Measurements from ENCODE around the gene ZNF503. TPM values are rescaled to one million over a fixed set of nuclear protein-coding genes. Genes with fewer than 3 reads are reported as not detected.

Gene ZNF503
- polyA plus RNA-seq, 6 donors from 2014 or later, result not detected

DNA sequence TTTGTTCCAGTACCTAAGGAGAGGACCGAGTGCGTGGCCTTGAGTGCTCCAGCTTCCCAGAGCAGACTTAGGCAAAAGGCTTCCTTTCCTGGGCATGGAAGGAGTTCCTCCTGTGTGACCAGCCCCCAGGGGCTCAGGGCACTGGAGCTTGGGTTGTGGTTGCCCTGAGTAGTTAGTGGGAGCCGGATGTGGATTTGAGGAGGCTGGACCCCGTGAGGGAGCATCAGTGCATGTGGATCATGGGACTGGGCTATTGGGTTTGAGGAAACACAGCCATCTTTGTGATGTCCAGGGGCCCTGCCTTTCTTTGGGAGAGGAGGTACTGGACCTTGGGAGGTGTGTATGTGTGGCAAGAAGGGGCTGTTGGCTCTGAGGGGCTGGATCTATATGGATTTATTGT is 38.2 kb upstream of the ZNF503 start:
- DNase-seq (no peak), ATAC-seq (ENCODE audit: low read depth in 2 of 2) (no peak)
- H3K4me3 Mint-ChIP-seq, result no peak overlapping the region
- H3K27ac Mint-ChIP-seq, result no peak overlapping the region
- peaks cover 9 to 24% (median 20%) of the 10 kb centered on the region in 7 donors for H3K9me3 Mint-ChIP-seq
- peaks cover 27 to 46% (median 27%) of the 10 kb centered on the region in 3 donors for H3K27me3 Mint-ChIP-seq
- H3K4me1 Mint-ChIP-seq, result no peaks in the 10 kb centered on the region
- peaks cover 0 to 8% of the 10 kb centered on the region in 2 donors for H3K36me3 Mint-ChIP-seq

GRCh38 chr10:75438275-75438674 is 36.7 kb upstream of the ZNF503 start:
- no peak overlapping the region for H3K4me3 Mint-ChIP-seq
- peaks cover 0 to 8% of the 10 kb centered on the region in 2 donors for H3K36me3 Mint-ChIP-seq
- peaks cover 38 to 62% (median 43%) of the 10 kb centered on the region in 3 donors for H3K27me3 Mint-ChIP-seq
- peaks cover 5 to 13% (median 10%) of the 10 kb centered on the region in 7 donors for H3K9me3 Mint-ChIP-seq
- no peak overlapping the region for H3K27ac Mint-ChIP-seq
- ATAC-seq (ENCODE audit: low read depth in 2 of 2) (no peak), DNase-seq (no peak)
- no peaks in the 10 kb centered on the region for H3K4me1 Mint-ChIP-seq

- Mint-ChIP-seq H3K4me1 (peaks cover 0 to under 1% (median 0%) of the 10 kb centered on the region in 3 donors), H3K9me3 (peaks cover 5 to 7% (median 6%) of the 10 kb centered on the region in 7 donors), H3K4me3 (no peak overlapping the region), H3K36me3 (peaks cover 0 to 6% of the 10 kb centered on the region in 2 donors), H3K27me3 (peaks cover 40 to 68% (median 48%) of the 10 kb centered on the region in 3 donors), H3K27ac (no peak overlapping the region)
- DNase-seq, result no peak
- ATAC-seq (ENCODE audit: low read depth in 2 of 2), result no peak
Observed at GRCh38 chr10:75437693-75438092, 36.1 kb upstream of the ZNF503 start.

DNA sequence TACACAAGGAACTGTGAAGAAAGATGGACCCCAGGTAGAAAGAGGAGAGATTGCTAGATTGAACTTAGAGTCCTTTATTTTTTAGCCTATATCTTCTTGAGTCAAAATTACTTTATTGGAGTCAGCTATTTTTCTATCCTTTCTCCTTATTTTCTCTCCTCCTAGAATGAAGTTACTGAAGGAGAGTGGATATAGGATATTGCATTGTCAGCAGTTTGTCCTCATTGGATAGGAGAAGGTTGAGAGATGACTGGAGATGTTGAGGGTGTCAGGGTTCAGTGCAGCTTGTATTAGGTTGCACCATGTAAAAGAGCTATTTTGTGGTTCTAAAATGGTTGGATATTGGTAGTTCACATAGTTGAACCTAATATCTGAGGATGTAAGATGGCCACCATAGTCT is 35.3 kb upstream of the ZNF503 start:
- Mint-ChIP-seq H3K27ac (no peak overlapping the region), H3K4me3 (no peak overlapping the region), H3K9me3 (peaks cover 0 to 2% (median 0%) of the 10 kb centered on the region in 7 donors), H3K4me1 (peaks cover 1 to 8% (median 7%) of the 10 kb centered on the region in 3 donors), H3K36me3 (no peaks in the 10 kb centered on the region), H3K27me3 (peaks cover 48 to 76% (median 56%) of the 10 kb centered on the region in 3 donors)
- ATAC-seq (ENCODE audit: low read depth in 2 of 2) (no peak), DNase-seq (no peak)

DNA sequence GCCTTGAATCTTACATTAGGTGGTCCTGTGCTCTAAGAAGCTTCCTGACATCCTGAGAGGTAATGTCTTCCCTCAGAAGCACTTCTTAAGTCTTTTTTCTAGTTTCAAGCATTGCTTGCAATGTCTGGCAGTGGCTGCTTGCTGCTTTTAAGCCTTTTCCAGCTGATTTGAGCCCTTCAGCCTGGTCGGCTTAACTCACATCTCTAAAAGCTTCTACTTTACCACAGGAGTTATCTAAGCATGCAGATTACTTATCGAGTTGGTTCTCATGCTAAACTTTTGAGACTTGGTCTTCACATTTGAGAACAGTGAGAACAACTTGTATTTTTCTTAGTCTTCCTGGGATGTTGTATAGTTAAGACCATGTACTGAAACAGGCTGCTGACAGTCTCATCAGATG is 33.7 kb upstream of the ZNF503 start:
- ATAC-seq (ENCODE audit: low read depth in 2 of 2) (no peak), DNase-seq (no peak)
- Mint-ChIP-seq H3K27ac (no peak overlapping the region), H3K36me3 (no peaks in the 10 kb centered on the region), H3K27me3 (peaks cover 54 to 80% (median 64%) of the 10 kb centered on the region in 3 donors), H3K4me3 (no peak overlapping the region), H3K4me1 (peaks cover 3 to 16% (median 14%) of the 10 kb centered on the region in 3 donors), H3K9me3 (peaks cover 0 to 2% (median 0%) of the 10 kb centered on the region in 7 donors)

- no peaks in the 10 kb centered on the region for H3K9me3 Mint-ChIP-seq
- peaks cover 3 to 19% (median 15%) of the 10 kb centered on the region in 3 donors for H3K4me1 Mint-ChIP-seq
- no peak overlapping the region for H3K4me3 Mint-ChIP-seq
- ATAC-seq (ENCODE audit: low read depth in 2 of 2) (no peak), DNase-seq (no peak)
- no peaks in the 10 kb centered on the region for H3K36me3 Mint-ChIP-seq
- peaks cover 61 to 80% (median 64%) of the 10 kb centered on the region in 3 donors for H3K27me3 Mint-ChIP-seq
- H3K27ac Mint-ChIP-seq, result no peak overlapping the region
Observed at GRCh38 chr10:75434291-75434690, 32.7 kb upstream of the ZNF503 start.

GRCh38 chr10:75433216-75433615 is 31.7 kb upstream of the ZNF503 start:
- Mint-ChIP-seq H3K9me3 (no peaks in the 10 kb centered on the region), H3K36me3 (no peaks in the 10 kb centered on the region), H3K27ac (peak overlapping the region in 1 of 6 donors; percentile 18), H3K4me3 (peak overlapping the region in 2 of 8 donors; percentile 18 to 55), H3K4me1 (peaks cover 3 to 19% (median 15%) of the 10 kb centered on the region in 3 donors), H3K27me3 (peaks cover 64 to 83% (median 67%) of the 10 kb centered on the region in 3 donors)
- no peak for DNase-seq
- ATAC-seq (ENCODE audit: low read depth in 2 of 2), result no peak

GRCh38 chr10:75432763-75433162 is 31.2 kb upstream of the ZNF503 start:
- H3K27ac Mint-ChIP-seq, result no peak overlapping the region
- H3K36me3 Mint-ChIP-seq, result no peaks in the 10 kb centered on the region
- no peak for ATAC-seq (ENCODE audit: low read depth in 2 of 2)

GRCh38 chr10:75432176-75432575 is 30.6 kb upstream of the ZNF503 start:
- H3K36me3 Mint-ChIP-seq, result no peaks in the 10 kb centered on the region
- DNase-seq (no peak), ATAC-seq (ENCODE audit: low read depth in 2 of 2) (no peak)
- peaks cover 65 to 78% (median 69%) of the 10 kb centered on the region in 3 donors for H3K27me3 Mint-ChIP-seq
- peak overlapping the region in 6 of 8 donors; percentile 59 to 87 (median 69) for H3K4me3 Mint-ChIP-seq
- H3K9me3 Mint-ChIP-seq, result no peaks in the 10 kb centered on the region
- H3K4me1 Mint-ChIP-seq, result peaks cover 3 to 19% (median 15%) of the 10 kb centered on the region in 3 donors
- H3K27ac Mint-ChIP-seq, result no peak overlapping the region

More at GRCh38 chr10:75432763-75433162, 31.2 kb upstream of the ZNF503 start:
- no peaks in the 10 kb centered on the region for H3K9me3 Mint-ChIP-seq
- H3K27me3 Mint-ChIP-seq, result peaks cover 65 to 84% (median 69%) of the 10 kb centered on the region in 3 donors
- H3K4me3 Mint-ChIP-seq, result peak overlapping the region in 2 of 8 donors; percentile 54 to 70
- peaks cover 3 to 19% (median 15%) of the 10 kb centered on the region in 3 donors for H3K4me1 Mint-ChIP-seq
- no peak for DNase-seq

GRCh38 chr10:75431180-75432111 is 29.9 kb upstream of the ZNF503 start, which contains the start of gene LRMDA:
Gene LRMDA, plus strand, starts transcription at chr10:75431624.
- DNase-seq, result no peak
- H3K4me3 Mint-ChIP-seq, result peak within 1 kb of the TSS in 6 of 8 donors; percentile 59 to 87 (median 72)
- peaks cover 3 to 19% (median 15%) of the 10 kb centered on the region in 3 donors for H3K4me1 Mint-ChIP-seq
- H3K9me3 Mint-ChIP-seq, result no peaks in the 10 kb centered on the region
- H3K27me3 Mint-ChIP-seq, result peaks cover 62 to 72% (median 69%) of the 10 kb centered on the region in 3 donors
- H3K36me3 Mint-ChIP-seq, result no peaks in the 10 kb centered on the region
- H3K27ac Mint-ChIP-seq, result peak within 1 kb of the TSS in 2 of 6 donors; percentile 2 to 22
- ATAC-seq (ENCODE audit: low read depth in 2 of 2), result no peak

DNA sequence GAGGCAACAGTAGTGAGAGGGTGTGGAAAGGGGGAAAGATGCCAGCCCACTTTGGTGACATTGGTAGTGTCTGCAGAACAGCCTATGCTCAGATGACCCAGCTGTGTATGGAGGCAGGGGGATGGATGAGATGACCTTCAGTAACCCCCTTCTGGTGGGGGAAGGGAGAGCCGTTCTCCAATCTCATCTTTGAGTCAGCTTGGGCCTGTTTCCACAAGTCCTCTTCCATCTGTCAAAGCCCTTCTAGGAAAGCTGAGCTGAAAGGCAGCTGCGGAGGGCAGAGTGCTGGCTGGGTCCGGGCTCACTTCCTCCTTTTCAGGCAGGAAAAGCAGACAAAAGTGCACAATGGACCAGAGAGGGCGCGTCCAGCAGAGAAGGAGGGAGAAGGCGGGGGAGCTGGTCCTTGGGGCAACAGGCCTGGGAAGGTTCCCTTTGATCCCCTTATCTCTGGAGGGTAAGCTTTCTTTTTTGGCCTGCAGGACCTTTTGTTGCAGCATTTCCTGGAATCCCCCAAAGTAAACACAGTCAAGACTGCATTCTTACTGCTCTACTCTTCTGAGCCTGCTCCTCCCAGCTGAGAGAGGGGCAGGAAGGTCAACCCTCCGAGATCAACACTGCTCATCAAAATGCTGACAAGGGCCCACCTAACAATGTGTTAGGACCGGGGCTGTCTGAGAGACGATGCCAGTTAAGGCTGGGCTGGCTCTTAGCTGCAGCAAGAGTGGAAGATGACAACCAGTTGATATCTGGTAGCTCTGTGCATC is 28.6 kb upstream of the ZNF503 start:
- H3K4me3 Mint-ChIP-seq, result peak overlapping the region in 3 of 8 donors; percentile 32 to 59 (median 51)
- H3K9me3 Mint-ChIP-seq, result no peaks in the 10 kb centered on the region
- no peaks in the 10 kb centered on the region for H3K36me3 Mint-ChIP-seq
- peaks cover 3 to 19% (median 15%) of the 10 kb centered on the region in 3 donors for H3K4me1 Mint-ChIP-seq
- peaks cover 58 to 63% (median 63%) of the 10 kb centered on the region in 3 donors for H3K27me3 Mint-ChIP-seq
- H3K27ac Mint-ChIP-seq, result peak overlapping the region in 1 of 6 donors; percentile 2
- DNase-seq (no peak), ATAC-seq (ENCODE audit: low read depth in 2 of 2) (no peak)

DNA sequence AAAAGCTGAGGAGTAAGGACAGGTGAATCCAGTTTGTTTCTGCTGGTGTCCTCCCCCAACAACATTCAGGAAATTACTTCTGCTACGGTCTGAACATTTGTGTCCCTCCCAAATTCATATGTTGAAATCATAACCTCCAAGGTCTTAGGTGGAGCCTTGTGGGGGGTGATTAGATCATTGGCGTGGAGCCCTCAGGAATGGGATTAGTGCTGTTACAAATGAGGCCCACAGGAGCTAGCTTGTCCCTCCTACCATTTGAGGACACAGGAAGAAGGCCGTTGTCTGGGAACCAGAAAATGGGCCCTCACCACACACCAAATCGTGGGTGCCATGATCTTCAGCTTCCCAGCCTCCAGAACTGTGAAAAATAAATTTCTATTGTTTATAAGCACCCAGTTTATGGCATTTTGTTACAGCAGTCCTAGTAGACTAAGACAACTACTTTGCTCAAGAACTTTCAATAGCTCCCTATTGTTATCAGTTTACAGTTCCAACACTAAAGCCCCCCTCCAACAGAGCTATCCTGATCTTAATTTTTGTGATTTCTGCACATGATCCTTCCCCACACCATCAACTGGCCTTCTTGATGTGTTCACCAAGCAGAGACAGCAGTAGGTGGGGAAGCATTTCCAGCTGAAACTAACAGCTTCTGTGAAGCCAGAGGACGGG is 27.7 kb upstream of the ZNF503 start:
- DNase-seq (no peak), ATAC-seq (ENCODE audit: low read depth in 2 of 2) (no peak)
- Mint-ChIP-seq H3K27ac (peak overlapping the region in 1 of 6 donors; percentile 32), H3K36me3 (no peaks in the 10 kb centered on the region), H3K4me1 (peaks cover 3 to 19% (median 15%) of the 10 kb centered on the region in 3 donors), H3K4me3 (no peak overlapping the region), H3K27me3 (peaks cover 54 to 55% (median 54%) of the 10 kb centered on the region in 3 donors), H3K9me3 (no peaks in the 10 kb centered on the region)

Data from naive B cell (primary cell).